HG03095 (cell line): ENCODE results near the gene ENPP6.
"Not testable (repeated sequence)": the region's sequence is repeated elsewhere in the genome, so short reads cannot be mapped to it uniquely, and the experiment has no call there.

ENCODE experiments used
- ATAC-seq: cut with Tn5 transposase; IDR thresholded peaks from one replicate; pipeline ENCODE4 v1.9.1; 2021; ENCODE audit warnings: moderate library complexity; ENCODE audit not compliant: unreplicated experiment

ENPP6 gene

DNA sequence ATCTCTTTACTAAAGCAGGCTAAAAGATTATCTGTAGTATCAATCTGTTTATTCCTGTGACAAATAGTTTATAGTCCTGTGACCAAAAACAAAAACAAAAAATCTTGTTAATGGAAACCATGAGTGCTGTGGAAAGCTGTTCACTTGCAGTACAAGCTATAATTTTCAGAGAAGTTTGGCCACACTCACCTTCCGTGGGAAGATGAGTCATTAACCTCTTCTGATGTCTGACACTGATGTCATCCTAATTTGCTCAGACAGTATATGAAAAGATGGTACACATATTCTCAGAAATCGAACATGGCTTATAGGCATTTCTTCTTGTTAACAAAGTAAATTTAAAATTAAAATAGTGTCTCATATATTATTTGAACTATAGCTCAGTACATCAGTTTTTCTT lies 19.9 kb upstream of the ENPP6 start:
- ATAC-seq: no peak

DNA sequence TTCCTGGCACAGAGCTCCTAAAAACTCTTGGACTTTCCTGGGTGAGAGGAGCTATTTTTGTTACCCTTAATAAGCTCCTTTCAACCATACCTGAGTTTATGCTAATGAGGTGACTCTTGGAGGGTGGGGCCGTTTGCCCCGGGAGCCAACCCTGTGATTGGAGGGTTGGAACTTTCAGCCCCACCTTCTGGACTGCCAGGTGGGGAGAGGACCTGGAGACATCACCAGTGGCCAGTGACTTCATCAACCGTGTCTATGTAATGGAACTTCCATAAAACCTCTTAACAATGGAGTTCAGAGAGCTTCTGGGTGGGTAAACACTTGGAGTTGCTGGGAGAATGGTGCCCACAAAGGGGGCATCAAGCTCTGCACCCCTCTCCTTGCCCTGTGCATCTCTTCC lies 17.9 kb upstream of the ENPP6 start:
- ATAC-seq: no peak

DNA sequence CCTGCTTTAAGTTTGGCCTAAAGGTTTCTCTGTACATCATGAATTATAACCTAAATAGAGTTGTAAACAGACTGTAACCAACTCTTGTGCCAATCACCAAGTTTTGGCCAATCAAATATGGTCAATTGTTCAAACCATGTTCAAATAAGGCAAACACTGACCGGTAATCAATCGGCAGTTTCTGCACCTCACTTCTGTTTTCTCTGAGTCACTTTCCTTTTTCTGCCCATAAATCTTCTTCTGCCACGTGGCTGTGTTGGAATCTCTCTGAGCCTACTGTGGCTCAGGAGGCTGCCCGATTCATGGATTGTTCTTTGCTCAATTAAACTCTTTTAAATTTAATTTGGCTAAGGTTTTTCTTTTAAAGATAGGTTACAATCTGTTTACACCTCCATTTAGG lies 16.5 kb upstream of the ENPP6 start:
- no peak for ATAC-seq

DNA sequence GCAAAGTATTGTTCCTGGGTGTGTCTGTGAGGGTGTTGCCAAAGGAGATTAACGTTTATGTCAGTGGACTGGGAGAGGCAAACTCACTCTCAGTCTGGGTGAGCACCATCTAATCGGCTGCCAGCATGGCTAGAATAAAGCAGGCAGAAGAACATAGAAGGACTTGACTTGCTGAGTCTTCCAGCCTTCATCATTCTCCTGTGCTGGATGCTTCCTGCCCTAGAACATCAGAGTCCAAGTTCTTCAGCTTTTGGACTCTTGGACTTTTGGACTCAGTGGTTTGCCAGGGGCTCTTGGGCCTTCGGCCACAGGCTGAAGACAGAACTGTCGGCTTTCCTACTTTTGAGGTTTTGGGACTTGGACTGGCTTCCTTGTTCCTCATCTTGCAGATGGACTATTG lies 15.3 kb upstream of the ENPP6 start:
- no peak for ATAC-seq

DNA sequence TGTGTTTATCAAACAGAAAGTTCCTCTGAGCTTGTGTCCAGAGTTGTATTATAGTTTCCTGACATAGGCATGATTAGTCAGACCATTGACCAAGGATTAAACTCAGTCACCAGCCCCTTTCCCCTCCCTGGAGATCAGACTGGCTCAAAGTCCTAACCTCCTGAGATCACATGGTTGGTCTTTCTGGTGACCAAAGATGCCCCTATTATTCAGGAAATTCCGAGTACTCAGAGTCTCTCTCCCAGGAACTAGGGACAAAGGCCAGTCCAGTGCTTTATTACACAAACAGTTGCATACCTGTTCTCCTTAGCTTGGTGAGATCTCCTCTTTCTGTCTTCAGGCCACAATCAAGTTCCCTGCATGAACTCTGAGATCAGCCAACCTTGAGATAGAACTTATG lies 14.5 kb upstream of the ENPP6 start:
- ATAC-seq: no peak

DNA sequence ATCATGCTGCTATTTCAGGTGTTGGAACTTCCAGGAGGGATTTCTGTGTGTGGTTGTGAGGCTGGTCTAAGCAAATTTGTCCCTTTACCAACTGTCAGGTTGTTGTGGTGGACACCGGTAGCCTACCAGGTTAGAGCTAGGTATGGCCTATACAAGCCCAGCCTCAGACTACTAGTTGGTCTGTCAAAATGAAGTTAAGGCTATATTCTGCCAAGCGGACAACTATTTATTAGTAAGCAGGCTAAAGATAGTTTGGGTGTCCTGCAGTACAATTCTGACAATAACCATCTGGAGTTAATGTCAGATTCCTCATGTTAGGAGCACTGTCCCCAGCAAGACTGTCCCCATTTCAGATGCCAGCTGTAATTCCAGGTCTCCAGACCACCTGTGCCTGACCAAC lies 13.9 kb upstream of the ENPP6 start:
- ATAC-seq: no peak

DNA sequence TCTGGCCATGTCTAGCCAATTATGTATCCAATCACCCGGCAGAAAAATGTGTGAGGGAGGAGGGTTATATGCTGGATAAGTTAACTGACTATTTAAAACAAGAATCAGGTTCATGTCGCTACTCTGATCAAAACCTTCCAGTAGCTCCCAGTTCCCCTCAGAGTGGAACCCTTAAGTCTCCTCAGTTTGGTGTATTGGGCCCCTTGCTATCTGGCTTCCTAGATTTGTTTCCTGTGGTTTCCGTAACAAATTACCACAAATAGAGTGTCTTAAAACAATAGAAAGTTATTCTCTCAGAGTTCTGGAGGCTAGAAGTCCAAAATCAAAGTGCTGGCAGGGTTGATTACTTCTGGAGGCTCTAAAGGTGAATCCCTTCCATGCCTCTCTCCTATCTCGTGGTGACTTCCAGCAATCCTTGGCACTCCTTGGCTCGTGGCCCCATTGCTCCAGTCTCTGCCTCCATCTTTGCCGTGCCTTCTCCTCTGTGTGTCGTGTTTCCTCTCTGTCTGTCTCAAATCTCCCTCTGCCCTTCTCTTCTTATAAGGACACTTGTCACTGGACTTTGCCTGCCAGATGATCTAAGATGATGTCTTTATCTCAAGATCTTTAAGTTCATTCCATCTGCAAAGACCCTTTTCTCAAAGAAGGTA lies 10.5 kb upstream of the ENPP6 start:
- no peak for ATAC-seq

DNA sequence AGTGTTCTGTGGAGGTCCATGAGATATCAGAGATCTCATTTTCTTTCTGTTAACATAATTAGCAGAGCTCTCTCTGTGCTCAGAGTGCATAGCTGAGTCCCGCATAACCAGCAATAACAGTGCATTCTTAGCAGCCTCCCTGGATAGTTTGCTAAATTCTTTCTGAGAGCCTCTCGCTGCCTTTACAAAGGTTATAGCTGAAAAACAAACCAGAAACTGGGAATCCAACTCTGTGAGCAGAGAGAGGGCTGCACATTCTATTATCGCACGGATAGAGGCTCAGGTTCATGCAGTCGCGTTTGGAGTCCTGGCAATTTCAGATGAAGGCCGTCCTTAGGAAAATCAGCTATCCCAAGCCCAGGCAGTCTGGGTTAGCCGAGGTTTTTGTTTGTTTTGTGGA lies 1.2 kb downstream of the ENPP6 start:
- no peak for ATAC-seq

DNA sequence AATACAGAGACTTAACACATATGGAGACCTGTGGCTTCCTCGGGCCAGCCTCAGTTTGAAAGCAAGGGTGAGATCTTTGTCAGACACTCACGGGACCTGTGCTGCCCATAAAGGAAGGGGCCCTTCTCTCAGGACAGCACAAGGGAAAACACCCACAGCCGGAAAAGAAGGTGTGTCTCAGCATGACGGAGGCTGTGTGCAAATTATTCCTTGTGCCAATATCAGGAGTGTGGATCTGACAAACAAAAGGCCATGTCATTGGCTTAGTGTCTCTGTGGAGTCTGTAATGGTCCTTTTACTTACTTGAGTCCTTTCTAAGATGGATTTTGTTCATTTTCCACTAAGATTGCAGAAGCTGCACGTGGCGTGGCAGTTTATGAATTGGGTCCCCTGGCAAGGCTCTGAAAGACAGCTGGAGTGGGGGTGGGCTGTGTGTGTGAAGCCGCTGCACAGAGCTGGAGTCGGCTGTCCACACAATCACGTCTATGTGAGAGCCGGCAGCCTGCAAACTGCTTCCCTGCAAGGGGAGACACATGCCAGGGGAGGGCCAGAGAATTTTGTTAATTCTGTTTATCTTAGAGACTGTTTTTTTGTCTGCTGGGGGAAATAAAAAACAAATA lies 1.9 kb downstream of the ENPP6 start:
- ATAC-seq: no peak

DNA sequence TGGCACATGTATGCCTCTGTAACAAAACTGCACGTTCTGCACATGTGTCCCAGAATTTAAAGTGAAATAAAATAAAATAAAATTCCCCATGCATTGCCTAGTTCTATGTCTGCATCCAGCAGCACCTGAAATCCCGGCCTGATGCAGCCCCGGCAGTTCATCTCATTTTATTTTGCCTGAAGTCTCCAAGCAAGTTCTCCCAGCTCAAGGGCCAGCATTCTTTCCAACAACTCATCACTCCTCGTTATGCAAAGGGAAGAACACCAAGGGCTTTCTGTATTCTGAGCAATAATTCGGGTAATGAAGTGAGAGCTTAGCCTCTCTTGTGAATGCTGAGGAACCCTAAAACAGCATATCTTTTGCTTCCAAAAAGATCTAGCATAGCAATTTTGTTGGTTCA lies 2.7 kb downstream of the ENPP6 start:
- no peak for ATAC-seq

DNA sequence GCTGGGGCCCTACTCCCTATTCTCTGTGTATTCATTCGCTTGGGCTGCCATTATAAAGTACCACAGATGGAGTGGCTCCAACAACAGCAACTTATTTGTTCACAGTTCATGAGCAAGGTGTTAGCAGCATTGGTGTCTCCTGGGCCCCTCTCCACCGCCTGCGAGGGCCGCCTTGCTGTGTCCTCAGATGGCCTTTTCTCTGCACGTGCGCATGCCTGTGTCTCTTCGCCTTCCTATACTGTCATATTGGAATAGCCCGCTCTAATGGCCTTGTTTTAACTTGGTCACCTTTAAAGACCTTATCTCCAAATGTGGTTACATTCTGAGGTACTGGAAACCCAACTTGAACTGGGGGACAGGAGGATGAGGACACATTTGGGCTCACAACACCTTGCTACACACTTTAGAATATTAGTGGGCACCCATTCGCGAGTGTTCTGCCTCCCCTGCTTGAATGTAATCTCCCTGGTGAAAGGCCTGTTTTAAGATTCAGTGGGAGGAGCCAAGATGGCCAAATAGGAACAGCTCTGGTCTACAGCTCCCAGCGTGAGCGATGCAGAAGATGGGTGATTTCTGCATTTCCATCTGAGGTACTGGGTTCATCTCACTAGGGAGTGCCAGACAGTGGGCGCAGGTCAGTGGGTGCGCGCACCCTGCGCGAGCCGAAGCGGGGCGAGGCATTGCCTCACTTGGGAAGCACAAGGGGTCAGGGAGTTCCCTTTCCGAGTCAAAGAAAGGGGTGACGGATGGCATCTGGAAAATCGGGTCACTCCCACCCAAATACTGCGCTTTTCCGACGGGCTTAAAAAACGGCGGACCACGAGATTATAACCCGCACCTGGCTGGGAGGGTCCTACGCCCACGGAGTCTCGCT lies 9.7 kb downstream of the ENPP6 start:
- ATAC-seq: not testable (repeated sequence)

DNA sequence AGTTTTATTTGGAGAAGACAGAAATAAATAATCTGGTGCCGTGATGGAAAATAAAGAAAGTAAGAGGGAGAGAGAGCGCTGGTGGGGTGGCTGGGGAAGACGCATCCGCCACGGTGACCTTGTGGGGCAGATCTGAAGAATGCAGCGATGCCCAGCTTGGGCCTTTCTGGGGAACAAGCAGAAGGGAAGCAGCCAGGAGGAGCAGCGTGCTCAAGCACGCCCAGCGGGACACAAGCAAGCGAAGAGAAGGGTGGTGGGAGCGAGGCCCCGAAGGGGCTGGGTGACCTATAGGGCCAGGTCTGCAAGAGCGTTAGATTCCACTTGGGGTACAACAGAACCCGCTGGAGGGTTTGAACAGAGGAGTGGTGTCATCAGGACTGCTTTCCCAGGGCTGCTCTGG lies 12.4 kb downstream of the ENPP6 start:
- ATAC-seq: no peak

DNA sequence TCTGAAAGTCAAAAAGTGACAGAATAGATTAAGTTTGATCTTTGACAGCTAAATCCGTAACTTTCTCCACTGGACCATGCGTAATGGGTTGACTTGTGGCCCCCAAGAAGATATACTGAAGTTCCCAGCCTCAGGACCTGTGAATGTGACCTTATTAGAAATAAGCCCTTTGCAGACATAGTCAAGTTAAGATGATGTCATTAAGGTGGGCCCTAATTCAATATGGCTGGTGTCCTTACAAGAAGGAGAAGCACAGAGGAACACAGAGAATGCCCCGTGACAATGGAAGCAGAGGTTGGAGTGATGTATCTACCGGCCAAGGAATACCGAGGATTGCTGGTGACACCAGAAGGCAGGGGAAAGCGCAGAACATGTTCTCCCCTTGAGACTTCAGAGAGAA lies 14.4 kb downstream of the ENPP6 start:
- ATAC-seq: no peak

DNA sequence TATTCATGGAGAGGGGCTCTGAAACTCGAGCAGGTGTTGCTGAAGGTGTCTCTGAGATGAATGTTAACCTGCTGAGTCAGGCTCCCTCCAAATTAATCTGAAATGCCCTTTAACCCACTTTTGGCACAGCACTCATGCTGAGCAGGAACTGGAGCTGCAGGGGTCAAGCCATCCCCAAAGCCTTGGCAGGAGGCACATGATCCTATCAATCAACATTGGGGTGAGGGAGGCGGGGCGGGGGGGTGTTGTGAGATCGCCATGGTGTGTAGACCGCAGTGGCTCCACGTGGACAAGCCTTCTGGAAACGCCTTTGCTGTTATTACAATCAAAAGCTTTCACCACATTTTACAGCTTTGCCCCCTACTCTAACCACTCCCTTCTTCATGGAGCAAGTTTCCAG lies 16.5 kb downstream of the ENPP6 start:
- no peak for ATAC-seq

DNA sequence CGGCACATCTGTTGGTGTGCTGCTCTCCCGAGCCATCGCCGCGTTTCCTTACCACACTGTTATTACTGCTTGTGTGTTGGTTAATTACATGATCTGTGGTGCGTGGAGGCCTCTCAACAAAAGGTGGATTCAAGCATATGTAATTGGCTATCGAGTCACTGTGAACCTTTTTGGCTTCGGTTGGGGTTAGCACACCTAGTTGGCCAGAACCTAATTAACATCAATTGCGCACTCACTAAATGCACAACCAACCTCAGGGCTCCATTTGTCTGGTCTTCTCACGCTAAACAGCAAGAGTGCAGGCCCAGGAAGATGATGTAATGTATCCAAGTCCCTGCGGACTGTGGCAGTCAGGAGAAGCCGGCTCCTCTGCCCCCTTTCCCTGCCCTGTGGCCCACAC lies 17.4 kb downstream of the ENPP6 start:
- no peak for ATAC-seq

DNA sequence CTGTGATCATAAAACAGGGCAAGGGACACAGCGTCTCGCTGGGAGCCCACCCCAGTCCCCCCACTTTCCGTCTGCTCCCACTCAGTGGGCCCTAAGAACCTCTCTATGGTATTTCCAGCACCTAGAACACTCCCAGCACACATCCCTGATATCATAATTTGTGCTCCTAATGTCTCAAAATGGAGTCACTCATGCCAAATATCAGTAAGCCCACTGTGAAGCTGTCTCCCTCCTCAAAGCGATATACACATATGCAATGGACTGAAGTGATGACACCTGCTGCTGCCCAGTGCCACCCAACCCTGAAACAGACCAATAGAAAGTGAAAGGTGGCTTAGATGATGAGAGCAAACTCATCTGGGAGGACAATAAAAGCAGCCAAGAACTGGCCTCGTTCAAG lies 17.9 kb downstream of the ENPP6 start:
- no peak for ATAC-seq

DNA sequence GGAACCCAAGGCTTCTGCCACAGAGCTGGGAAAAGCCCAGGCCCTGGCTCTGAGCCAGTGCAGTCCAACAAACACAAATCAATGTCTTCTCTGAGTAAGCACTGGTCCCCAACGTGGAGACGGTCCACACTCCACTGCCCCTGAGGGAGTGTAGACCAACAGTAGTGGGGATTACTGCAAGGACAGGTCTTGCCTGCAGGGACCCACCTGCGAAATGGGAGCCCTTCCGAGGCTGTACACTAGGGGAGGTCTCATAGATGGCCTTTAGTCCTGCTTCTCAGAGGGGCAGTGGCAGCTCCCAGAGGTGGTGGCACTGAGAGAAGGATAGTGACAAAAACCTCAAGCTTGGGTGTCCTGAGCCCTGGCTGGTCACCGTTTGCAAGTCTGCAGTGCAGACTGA lies 19.5 kb downstream of the ENPP6 start:
- no peak for ATAC-seq

DNA sequence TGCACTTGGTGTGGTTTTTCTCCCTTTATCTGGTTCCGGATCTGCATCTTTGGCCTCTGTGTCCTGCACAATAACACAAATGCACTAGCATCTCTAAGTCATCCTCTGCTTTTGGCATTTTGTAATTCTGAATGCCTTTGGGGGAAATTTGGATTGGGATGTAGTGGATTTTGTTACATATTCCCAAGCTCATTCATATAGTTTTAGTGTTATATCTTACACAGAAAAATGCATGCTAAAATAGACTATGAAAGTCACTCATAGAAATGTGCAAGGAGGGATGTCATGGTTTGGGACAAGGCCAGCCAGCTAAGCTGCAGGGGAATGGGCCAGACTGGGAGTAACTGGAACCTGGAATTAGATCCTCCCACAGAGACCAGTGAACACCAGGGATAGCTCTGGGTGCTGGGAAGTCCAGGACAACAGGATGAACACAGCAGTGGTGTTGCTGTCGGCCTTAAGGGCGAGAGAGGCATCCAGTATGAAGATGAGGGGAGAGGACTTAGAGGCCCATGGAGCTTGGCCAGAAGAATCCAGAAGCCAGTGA lies 20.1 kb downstream of the ENPP6 start:
- no peak for ATAC-seq

DNA sequence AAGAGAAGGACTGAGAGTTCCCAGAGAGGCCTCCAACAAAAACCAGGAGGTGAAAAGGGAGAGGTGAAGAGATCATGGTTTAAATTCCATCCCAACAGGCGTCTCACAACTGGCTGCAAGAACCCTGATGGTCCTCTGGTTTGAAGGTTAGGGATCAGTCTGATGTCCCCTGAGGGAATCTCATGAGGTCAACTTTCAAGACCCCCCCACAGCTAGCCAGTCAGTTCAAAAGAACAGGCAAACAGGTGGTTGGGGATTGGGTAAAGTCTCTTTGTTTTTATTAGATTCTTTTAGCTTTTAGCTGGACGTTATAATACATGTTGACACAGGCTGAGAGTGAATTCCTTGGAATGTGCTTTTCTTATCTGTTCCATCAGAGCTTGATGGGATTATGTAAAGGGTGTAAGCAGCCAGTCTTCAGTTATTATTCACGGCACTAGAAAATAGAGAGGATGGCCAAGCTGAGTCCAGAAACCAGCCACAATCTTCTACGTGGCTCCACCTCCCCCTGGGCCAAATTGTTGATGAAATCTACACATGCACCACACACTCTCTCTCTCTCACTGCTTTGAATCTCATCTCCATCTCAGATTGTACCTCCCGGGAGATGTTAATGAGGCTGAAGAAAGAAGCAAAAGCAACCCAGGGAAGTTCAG lies 20.8 kb downstream of the ENPP6 start:
- no peak for ATAC-seq

DNA sequence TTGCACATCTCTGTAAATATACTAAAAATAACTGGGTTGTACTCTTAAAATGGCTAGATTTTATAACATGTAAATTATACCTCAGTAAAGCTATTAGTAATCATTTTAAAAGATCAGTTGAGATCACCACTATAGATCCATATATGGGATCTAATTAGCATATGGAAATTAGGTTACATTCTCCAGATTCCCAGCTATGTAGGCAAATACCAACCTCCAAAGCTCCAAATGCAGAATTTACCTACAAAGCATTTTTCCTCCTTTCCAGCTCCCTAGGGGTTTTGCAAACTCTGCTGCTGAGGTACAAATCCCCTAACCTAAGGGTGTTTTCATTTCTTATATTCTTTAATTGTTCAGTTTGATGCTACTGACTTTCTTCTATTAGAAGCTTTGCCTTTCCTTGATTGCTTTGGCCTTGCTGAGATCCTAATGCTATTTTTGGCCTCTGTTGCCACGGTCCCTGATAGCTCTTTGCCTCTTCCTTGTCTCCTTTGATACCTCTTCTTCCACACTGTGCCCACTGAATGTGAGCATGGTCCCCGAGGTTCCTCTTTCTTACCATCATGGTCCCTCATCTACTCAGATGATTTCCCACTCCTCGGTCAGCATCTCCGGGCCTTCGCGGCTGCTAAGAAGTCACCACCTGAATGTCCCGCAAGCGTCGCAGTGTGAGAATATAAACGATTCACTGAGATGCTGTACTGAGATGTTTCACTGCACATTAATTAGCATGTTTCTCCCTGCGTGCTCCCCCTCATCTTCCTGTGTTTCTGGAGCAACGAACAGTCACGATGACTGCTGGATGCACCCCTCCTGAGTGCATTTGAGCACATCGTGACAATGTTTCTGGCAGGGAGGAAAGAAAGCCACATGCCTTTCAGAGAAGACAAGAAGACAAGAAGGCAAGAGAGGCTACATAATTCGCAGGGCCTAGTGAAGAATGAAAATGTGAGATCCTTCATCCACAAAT lies 23.8 kb downstream of the ENPP6 start:
- ATAC-seq: no peak
